Sigmoid colon (tissue), 7 donors: ENCODE data around the gene KATNB1. TPM values are rescaled to one million over a fixed set of nuclear protein-coding genes. Genes with fewer than 3 reads are reported as not detected.
"Not testable (repeated sequence)": the region's sequence is repeated elsewhere in the genome, so short reads cannot be mapped to it uniquely, and the experiment has no call there.

Experiments
- DNase-seq: peaks from one replicate; pipeline ENCODE4 v3.0.0-alpha.2; 2019
- H3K27ac ChIP-seq, 4 donors: fragments of 200-600 bp; sonication (generic); one replicate each; pipeline ENCODE4 v1.5.1; 2016 to 2019; ENCODE audit warnings: mild to moderate bottlenecking in 1 of 4
- H3K27me3 ChIP-seq, 3 donors: fragments of 200-600 bp; sonication (generic); one replicate each; pipeline ENCODE4 v1.5.1; 2019; ENCODE audit warnings: mild to moderate bottlenecking in 1 of 3
- H3K36me3 ChIP-seq, 4 donors: fragments of 200-600 bp; sonication (generic); one replicate each; pipeline ENCODE4 v1.5.1; 2016 to 2019
- H3K4me1 ChIP-seq, 4 donors: fragments of 200-600 bp; sonication (generic); one replicate each; pipeline ENCODE4 v1.5.1; 2017 to 2019
- H3K4me3 ChIP-seq, 4 donors: fragments of 200-600 bp; sonication (generic); one replicate each; pipeline ENCODE4 v1.5.1; 2017 to 2019; ENCODE audit warnings: mild to moderate bottlenecking in 2 of 4, moderate library complexity in 1 of 4
- H3K9me3 ChIP-seq, 4 donors: fragments of 200-600 bp in 3 of 4; sonication (generic) in 3 of 4; one replicate each; pipeline versions ENCODE4 v1.5.1 to v1.6.1; 2013 to 2019
- CTCF ChIP-seq, 4 experiments: fragments of 450-650 bp in 3 of 4; fragments of 200-600 bp in 1 of 4; IDR thresholded peaks; one replicate each; pipeline ENCODE4 v1.5.1; 2016 to 2019; ENCODE audit warnings: antibody characterized with exemption in 4 of 4, mild to moderate bottlenecking in 3 of 4, moderate library complexity in 2 of 4
- EP300 ChIP-seq, 4 donors: sonication (generic); formaldehyde crosslinking; IDR thresholded peaks; one replicate each; pipeline ENCODE4 v1.6.1; 2017; ENCODE audit warnings: antibody characterized with exemption in 4 of 4
- POLR2A ChIP-seq, 2 donors: fragments of 450-650 bp; IDR thresholded peaks; one replicate each; pipeline ENCODE4 v1.6.1; 2016; ENCODE audit warnings: antibody characterized with exemption in 2 of 2, mild to moderate bottlenecking in 2 of 2, moderate library complexity in 2 of 2
- POLR2AphosphoS5 ChIP-seq, 4 donors: sonication (generic); formaldehyde crosslinking; IDR thresholded peaks; one replicate each; pipeline ENCODE4 v1.6.1; 2017; ENCODE audit warnings: antibody characterized with exemption in 4 of 4
- WGBS, 2 donors: extraction: QIAGEN DNeasy Blood & Tissue Kit; methylation state at CpG; one replicate each; pipeline ENCODE4 v1.1.7; 2013; 5-methylcytosine and 5-hydroxymethylcytosine counted together
- intact Hi-C: fragments of 100-400 bp; cut with DNase I; formaldehyde crosslinking; loops from one replicate; pipeline ENCODE4 v1.15.1; 2023
- polyA plus RNA-seq, 3 donors: library from polyadenylated mRNA; stranded (reverse); fragments of 200-250 nt; gene quantifications; one replicate each; pipeline ENCODE4 v1.2.3, GENCODE V29; 2013
- total RNA-seq, 4 donors: library from RNA; depleted of rRNA; stranded (reverse); fragments of >200 nt; gene quantifications; one replicate each; pipeline ENCODE4 v1.1.0, GENCODE V29; 2016
- donor health status: healthy with polysubstance abuse.
- donor health status: Bipolar disorder and iron deficiency.
- donor health status: healthy.

KATNB1 gene
- total and polyA plus RNA-seq, 7 donors: 4.3 to 18.6 (median 10.2) TPM

- TF ChIP-seq POLR2A (IDR thresholded peaks at IDR 0.05) (no peak), POLR2AphosphoS5 (IDR thresholded peaks at IDR 0.05) (no peak), CTCF (IDR thresholded peaks at IDR 0.05) (no peak), EP300 (IDR thresholded peaks at IDR 0.05) (no peak)
- no peak for DNase-seq
- intact Hi-C loops: no loop called here
- WGBS, 2 donors: 91 to 92% methylated on average over 10 of the region's 10 CpGs
- H3K36me3 ChIP-seq: peaks cover 2 to 36% (median 15%) of the 10 kb centered on the region in 4 donors
- no peak overlapping the region for H3K27ac ChIP-seq
- peaks cover 0 to 11% (median 9%) of the 10 kb centered on the region in 4 donors for H3K4me1 ChIP-seq
- no peaks in the 10 kb centered on the region for H3K9me3 ChIP-seq
- H3K27me3 ChIP-seq: no peaks in the 10 kb centered on the region
- H3K4me3 ChIP-seq: no peak overlapping the region
These were observed 46.4 kb downstream of the KATNB1 start for GRCh38 chr16:57781741-57782606.

GRCh38 chr16:57782607-57783055 lies 47.1 kb downstream of the KATNB1 start:
- H3K27me3 ChIP-seq, H3K4me3 ChIP-seq, intact Hi-C loops, DNase-seq, H3K9me3 ChIP-seq, H3K27ac ChIP-seq: not testable (repeated sequence)
- Histone ChIP-seq H3K4me1 (peaks cover 0 to 15% (median 14%) of the 10 kb centered on the region in 4 donors), H3K36me3 (peaks cover 2 to 38% (median 15%) of the 10 kb centered on the region in 4 donors)
- WGBS, 2 donors: 89% methylated on average over 11 of the region's 11 CpGs

- Histone ChIP-seq H3K4me1 (peaks cover 0 to 15% (median 14%) of the 10 kb centered on the region in 4 donors), H3K27me3 (no peaks in the 10 kb centered on the region), H3K36me3 (peaks cover 2 to 42% (median 17%) of the 10 kb centered on the region in 4 donors), H3K9me3 (no peaks in the 10 kb centered on the region), H3K27ac (no peak overlapping the region), H3K4me3 (no peak overlapping the region)
- DNase-seq: no peak
- intact Hi-C loops: no loop called here
- WGBS, 2 donors: 79 to 87% methylated on average over 4 of the region's 4 CpGs
- TF ChIP-seq CTCF (IDR thresholded peaks at IDR 0.05) (no peak), POLR2AphosphoS5 (IDR thresholded peaks at IDR 0.05) (no peak)
These were observed 47.5 kb downstream of the KATNB1 start for GRCh38 chr16:57783116-57783515.

- Histone ChIP-seq H3K27ac (no peak overlapping the region), H3K4me3 (no peak overlapping the region), H3K27me3 (no peaks in the 10 kb centered on the region), H3K36me3 (peaks cover 2 to 43% (median 20%) of the 10 kb centered on the region in 4 donors), H3K4me1 (peaks cover 0 to 15% (median 14%) of the 10 kb centered on the region in 4 donors), H3K9me3 (no peaks in the 10 kb centered on the region)
- TF ChIP-seq CTCF (IDR thresholded peaks at IDR 0.05) (no peak), POLR2A (IDR thresholded peaks at IDR 0.05) (no peak), EP300 (IDR thresholded peaks at IDR 0.05) (no peak), POLR2AphosphoS5 (IDR thresholded peaks at IDR 0.05) (no peak)
- intact Hi-C loops: no loop called here
- DNase-seq: no peak
- 85 to 87% methylated on average over 8 of the region's 8 CpGs for whole genome bisulfite sequencing, 2 donors
These were observed 48.3 kb downstream of the KATNB1 start for GRCh38 chr16:57783883-57784282.

GRCh38 chr16:57784334-57784733 lies 48.8 kb downstream of the KATNB1 start:
- H3K27ac ChIP-seq: no peak overlapping the region
- H3K36me3 ChIP-seq: peaks cover 2 to 43% (median 23%) of the 10 kb centered on the region in 4 donors
- H3K27me3 ChIP-seq: no peaks in the 10 kb centered on the region
- WGBS, 2 donors: 92% methylated on average over 7 of the region's 7 CpGs
- no peak for TF ChIP-seq POLR2AphosphoS5 (IDR thresholded peaks at IDR 0.05)
- TF ChIP-seq POLR2A (IDR thresholded peaks at IDR 0.05): no peak
- no peak for TF ChIP-seq EP300 (IDR thresholded peaks at IDR 0.05)
- TF ChIP-seq CTCF (IDR thresholded peaks at IDR 0.05): no peak
- no peak for DNase-seq
- H3K9me3 ChIP-seq: no peaks in the 10 kb centered on the region
- no peak overlapping the region for H3K4me3 ChIP-seq
- intact Hi-C loops: no loop called here
- H3K4me1 ChIP-seq: peaks cover 0 to 15% (median 14%) of the 10 kb centered on the region in 4 donors
